NCI-H526 treated with DMSO at 0.1 percent for 48 hours (cell line): ENCODE data around the gene ZNF749.
A peak's percentile ranks its signal among the peaks of the same experiment; 100 is the strongest.

Experiments used
- DNase-seq: peaks from one replicate; lab custom pipeline; 2025; lab: John Stamatoyannopoulos, UW

Gene ZNF749

DNA sequence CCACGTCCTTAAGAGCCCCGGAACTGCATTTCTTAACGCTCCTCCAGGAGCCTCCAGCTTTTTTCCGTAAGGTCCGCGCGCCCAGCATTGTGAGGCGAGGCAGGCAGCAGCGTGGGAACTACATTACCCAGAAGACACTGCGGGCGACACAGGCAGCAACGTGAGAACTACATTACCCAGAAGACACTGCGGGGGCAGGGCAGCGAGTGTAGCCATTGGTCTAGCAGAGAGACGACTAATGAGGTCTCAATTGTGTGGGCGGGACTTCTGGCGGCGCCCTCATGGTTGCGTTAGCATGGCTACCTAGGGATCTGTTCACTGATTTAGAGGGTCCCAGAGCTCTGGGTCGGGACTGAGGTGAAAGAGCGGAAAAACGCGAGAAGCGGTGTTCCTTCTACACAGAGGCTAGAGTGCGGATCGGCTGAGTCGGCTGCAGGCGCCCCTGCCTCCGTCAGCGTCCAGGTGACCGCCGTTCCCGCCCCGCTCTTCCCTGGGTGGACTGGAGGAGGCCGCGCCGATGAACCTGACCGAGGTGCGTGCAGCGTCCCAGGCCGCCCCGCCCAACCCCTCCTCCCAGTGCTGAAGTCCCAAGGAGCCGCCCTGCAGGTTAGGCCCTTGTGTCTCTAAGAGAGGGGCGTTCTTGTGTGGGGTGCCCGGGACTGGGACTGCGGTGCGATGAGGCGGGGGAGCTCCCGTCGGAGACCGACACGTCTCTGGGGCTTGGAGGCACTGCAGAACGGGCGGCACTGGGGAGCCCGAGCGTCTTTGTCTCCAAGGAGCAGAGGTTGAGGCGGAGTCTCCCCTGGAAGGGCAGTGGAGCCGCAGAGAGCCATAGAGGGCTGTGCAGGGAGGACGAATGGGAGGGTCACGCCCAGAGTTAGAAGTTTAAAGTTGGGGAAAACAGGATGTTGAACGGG, at the start of gene ZNF749:
ZNF749 (plus strand) TSS at position 264 of the 917 bp plus-strand sequence; CDS start at position 518, 254 bp downstream.
- peak; percentile 98 for DNase-seq

DNA sequence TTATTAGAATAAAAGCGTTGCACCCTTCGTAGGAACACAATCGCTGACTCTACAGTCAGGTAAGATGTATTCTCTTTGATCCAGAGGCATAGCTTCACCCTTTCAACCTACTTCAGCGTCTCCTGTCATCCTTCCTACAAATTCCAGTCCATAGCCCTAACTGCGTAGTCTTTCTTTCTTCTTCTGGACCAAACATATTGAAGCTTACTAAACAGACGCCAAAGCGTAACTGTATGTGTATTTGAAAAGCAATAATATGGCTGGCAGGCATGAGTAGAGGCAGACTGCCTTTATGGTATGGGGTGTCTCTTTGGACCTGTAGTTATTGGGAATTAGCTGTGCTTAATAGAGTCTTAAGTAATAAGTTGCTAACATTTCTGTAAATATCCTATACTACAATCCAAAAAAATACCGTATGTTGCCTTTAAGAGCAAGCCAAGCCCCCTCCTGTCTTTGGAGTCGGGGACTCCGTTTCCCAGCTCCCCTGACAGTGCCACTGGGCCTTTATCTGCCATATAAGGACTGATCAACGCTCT, 45.9 kb upstream of the ZNF749 start:
- DNase-seq, result no peak

- peak; percentile 96 for DNase-seq
Measured at GRCh38 chr19:57389730-57390598, 45.2 kb upstream of the ZNF749 start, which contains the start of gene ZNF548. TSS of gene ZNF548 (plus strand) at chr19:57389854. CDS start at chr19:57390100, 246 bp downstream.

DNA sequence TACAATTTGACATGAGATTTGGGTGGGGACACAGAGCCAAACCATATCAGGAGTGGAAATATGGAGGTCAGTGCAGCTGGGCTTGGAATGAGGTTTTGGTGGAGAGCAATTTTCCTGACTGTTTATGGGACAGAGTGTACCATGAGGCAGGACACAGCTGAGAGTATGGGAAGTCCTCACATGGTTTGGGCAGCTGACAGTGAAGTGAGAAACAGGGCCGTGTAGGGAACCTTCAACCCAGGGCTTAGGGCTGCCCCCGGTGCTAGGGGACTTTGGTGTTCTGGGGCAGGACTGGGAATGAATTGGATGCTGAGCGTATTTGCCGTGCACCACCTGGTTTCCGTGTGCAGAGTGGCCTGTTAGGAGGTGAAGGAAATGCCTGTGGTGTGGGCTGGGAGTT, 39.4 kb upstream of the ZNF749 start:
- no peak for DNase-seq

DNA sequence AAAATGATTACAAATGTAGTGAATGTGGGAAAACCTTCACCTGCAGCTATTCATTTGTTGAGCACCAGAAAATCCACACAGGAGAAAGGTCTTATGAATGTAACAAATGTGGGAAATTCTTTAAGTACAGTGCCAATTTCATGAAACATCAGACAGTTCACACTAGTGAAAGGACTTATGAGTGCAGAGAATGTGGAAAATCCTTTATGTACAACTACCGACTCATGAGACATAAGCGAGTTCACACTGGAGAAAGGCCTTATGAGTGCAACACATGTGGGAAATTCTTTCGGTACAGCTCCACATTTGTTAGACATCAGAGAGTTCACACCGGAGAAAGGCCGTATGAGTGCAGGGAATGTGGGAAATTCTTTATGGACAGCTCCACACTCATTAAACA, 36.3 kb upstream of the ZNF749 start:
- DNase-seq, result no peak

DNA sequence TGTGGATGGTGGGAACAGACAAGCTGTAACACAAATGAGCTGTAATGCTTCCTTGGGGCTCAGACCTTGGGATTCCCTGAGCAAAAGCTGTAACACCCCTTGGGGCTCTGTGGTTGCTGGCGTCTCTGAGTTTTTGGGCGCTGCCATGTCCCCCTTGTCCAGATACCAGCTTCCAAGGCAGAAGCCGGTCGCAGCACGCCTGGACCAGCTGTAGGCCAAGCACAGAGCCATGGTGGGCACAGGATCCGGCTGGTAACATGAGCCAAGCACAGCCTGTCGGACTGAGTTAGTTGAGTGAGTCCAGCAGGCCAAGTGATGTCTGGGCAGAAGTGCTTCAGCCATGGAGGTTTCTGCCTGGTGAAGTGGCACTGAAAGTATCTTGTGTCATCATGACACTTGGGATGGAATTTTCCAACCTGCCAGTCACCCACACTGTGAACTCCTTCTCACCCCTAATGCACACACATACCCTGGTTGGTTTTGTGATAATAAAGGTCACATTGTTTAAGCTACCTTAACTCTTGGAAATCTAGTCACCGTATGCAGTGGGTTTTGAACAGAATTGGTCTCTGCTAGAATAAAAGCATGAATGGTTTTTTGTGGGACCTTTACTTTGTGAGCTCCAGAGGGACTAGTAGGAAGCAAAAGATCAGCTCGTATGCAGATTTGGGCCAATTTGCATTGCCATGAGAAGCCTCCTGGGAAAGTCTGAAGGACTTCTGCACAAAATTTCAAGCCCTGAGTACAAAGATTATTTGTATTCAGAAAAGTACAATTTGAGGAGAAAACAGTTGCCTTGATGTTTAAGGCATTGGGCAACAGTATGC, 31.2 kb upstream of the ZNF749 start:
- DNase-seq, result no peak

DNA sequence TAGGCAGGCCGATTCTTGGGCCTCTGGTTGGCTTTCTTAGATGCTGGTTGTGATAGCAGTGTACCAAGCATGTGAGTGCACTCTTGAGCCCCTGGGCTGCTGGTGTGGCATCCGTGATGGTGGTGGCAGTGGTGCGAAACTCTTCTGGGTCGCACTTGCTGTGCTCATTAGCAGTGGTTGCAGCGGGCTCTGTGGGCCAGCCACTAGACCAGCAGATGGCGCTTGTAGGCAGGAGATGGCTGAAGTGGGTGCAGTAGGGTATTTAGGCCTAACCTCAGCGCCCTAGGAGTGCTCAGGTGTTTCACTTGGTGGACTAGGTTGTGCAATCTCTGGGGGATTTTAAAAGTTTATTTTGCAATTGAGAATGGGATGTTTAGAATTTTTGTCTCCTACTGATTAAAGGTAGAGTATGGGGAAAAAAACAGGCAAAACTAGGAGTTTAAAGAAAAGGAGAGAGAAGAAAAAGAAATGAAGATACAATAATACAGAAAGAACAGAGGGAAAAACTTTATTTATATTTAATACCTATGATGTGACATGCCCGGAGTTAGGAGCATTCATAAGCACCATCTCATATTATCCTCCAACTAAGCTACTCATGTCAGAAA, 28.5 kb upstream of the ZNF749 start:
- DNase-seq, result peak; percentile 31

DNA sequence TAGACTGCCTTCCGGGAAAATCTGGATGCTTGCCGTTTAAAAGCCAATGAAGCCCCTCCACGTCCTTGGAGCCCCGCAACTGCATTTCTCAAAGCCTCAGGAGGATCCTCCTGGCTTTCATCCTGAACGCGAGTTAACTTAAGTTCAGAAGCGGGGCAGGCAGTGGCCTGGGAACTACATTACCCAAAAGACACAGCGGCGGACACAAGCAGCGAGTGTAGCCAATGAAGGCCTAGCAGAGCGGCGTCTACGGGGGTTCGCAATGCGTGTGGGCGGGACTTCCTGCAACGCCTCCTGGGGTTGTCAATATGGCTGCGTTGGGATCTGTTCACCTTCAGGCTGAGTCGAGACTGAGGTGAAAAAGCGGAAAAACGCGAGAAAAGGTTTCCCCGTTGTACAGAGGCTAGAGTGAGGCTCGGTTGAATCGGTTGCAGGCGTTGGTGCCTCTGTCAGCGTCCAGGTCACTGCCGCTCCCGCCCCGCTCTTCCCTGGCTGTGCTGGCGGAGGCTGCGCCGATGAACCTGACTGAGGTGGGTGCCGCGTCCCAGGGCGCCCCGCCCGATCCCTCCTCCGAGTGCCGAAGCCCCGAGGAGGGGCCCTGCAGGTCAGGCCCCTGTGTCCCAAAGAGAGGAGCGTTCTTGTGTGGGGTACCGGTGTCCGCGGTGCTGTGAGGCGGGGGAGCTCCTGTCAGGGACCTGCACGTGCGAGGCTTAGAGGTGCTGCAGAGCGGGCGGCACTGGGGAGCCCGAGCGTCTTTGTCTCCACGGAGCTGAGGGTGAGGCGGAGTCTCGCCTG, 24.1 kb upstream of the ZNF749 start, which contains the start of gene ZNF17:
ZNF17 (plus strand) TSS at position 285 of the 795 bp plus-strand sequence. CDS start 2,455 bp downstream, outside the sequence.
- peak; percentile 75 for DNase-seq

- DNase-seq, result no peak
Measured at GRCh38 chr19:57419439-57419838, 15.7 kb upstream of the ZNF749 start.

- DNase-seq, result no peak
Measured at GRCh38 chr19:57421037-57421436, 14.1 kb upstream of the ZNF749 start.

DNA sequence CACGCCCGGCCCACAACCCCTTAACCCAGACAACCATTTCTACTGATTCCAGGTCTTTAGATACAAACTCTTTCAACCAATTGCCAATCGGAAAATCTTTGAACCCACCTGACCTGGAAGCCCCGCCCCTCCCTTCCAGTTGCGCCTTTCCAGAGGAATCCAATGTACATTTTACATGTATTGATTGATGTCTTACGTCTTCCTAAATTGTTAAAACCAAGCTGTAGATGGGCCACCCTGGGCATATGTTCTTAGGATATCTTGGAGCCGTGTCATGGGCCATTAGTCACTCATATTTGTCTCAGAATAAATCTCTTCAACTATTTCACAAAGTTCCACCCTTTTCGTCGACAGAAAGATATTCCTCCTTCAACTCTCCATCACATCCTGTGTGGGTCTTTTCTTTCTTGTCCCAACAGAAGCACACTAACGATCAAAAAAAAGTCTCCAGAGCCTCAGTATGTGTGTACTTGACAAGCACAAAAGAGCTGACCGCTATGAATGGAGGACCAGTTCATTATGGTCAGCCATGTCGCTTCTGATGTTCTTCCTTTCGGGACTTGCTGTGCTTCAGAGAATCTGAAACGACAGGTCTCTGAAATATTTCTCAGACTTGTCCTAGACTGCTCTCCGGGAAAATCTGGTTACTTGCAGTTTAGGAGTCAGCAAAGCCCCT, 601 bp upstream of the ZNF749 start:
- DNase-seq, result no peak

GRCh38 chr19:57436417-57436816, 1.3 kb downstream of the ZNF749 start:
- no peak for DNase-seq

GRCh38 chr19:57437931-57438330, 2.8 kb downstream of the ZNF749 start:
- no peak for DNase-seq

DNA sequence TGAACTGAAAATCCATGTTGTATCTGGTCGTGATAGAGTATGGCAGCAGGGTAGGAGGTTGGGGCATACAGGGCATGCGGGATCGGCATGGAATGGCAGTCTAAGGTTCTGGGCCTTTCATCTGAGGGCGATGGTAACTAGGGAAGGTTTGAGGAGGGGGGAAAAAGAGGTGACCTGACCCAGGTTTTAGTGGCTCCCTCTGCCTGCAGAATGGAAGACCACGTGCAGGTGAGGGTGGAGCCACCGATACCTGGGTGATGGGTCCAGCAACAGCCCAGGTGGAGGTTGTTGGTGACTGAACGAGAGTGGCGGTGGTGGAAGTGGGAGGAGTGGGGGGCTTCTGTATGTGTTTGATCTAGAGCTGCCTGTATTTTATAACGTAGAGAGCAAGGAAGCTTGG, 3.8 kb downstream of the ZNF749 start:
- DNase-seq, result no peak

- no peak for DNase-seq
Measured at GRCh38 chr19:57441979-57442752, 7.0 kb downstream of the ZNF749 start.

GRCh38 chr19:57443121-57443696, 8.1 kb downstream of the ZNF749 start:
- no peak for DNase-seq

DNA sequence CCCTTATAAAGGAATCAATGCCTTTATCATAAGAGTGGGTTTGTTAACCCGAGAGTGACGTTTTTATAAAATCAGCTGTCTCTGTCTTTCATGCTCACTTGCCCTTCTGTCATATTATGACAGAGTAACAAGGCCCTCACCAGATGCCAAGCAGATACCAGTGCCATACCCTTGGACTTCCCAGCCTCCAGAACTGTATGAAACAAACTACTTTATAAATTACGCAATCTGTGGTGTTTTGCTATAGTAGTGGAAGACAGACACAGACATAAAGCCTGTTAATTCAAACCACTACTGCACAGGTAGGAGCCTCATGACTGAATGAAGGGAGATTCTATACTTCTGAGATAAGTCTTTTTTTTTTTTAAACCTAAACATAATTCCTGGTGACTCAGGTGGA, 17.2 kb downstream of the ZNF749 start:
- no peak for DNase-seq

DNA sequence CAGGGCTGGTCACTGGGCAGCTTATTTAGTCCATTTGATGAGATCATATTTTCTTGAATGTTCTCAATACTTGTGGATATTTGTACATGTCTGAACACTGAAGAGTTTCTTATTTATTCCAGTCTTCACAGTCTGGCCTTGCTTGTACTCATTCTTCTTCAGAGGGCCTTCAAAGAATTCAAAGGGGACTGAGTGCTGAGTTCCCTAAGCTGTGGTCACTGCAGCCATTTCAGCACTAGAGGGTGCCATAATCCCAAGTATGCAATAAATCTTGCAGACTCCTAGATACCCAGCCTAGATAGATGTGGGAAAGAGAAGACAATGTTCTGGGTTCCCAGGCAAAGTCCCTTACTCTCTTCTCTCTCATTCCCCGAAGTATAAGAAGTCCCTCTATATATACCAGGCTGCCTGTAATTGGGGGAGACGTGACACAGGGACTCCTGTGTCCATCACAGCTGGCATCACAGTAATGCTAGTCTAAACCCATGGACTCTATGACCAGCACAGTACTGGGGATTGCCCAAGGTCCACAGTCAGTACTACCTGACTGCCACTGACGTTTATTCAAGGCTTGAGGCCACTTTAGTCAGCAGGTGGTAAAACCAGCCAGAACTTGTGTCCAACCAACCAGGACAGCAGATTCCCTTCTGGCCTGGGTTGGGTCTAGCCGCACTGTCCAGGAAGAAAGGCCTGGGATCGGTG, 30.7 kb downstream of the ZNF749 start:
- no peak for DNase-seq
